Fibroblast of villous mesenchyme (primary cell): ENCODE data around the gene SMC5. TPM values are rescaled to one million over a fixed set of nuclear protein-coding genes. Genes with fewer than 3 reads are reported as not detected.
A peak's percentile ranks its signal among the peaks of the same experiment; 100 is the strongest.

Experiments
- DNase-seq: peaks from one replicate; pipeline ENCODE4 v3.0.0-alpha.2; 2010; ENCODE audit warnings: low read depth
- H3K4me3 ChIP-seq: 2 replicates; pipeline ENCODE4 v1.5.1; 2011; ENCODE audit warnings: low read depth, mild to moderate bottlenecking, low read length
- total RNA-seq: library from RNA; depleted of rRNA; stranded (reverse); fragments of >200 nt; gene quantifications from 2 replicates; pipeline ENCODE4 v1.2.3, GENCODE V29; 2012
- TF ChIP-seq, protein P1 (sequence below): IDR thresholded peaks from 2 replicates; pipeline ENCODE4 v1.5.1; 2012; ENCODE audit warnings: low read depth, mild to moderate bottlenecking, low read length; ENCODE audit not compliant: insufficient read depth

SMC5 gene
- total RNA-seq, 1 donor: 39.3 TPM

DNA sequence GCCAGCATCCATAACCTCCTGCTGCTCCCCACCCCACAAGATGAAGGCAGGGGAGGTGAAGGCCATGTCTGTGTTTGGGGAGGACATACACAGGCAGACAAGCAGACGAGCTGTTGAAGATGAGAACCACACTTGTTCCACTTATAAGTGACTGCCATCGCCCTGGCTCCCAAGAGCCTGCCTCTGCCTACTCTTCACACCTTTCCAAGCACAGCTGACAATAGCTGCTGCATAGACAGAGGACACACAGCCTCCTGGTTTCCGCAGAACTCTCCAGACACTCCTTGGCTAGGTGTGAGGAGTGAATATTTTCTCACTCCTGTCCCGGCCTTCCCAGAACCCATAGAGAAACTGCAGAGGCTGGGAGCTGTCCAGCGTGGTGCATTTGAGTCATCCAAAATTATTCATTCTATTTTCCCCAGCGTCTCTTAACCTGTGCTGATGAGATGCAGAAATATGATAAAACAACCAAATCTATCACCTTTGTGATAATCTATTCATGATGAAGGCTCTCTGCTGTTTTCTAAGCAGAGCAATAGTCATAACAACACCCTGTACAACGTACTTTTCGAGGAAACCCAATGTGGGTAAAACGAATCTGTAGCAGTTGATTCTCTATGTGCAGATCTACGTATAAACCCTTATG lies 131.0 kb downstream of the SMC5 start:
- DNase-seq: peak; percentile 57

DNA sequence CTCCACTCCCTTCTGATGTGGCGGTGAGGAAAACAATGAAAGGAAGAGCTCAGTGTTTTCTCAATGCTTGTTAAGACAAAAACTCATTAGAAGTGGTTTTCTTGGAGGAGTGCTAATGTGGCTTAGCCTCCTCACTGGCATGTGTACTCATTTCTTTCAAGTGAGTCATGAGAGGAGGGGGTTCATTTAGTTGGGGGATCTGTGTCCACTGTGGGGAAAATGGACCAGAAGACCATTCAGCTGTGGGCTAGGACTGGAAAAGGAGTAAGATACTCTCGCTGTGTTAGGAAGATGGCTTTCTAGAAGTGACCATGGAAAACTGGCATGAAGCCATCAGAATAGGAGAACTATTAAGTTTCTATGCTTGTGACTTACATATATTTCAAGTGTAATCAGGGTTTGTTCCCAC lies 132.2 kb downstream of the SMC5 start:
- H3K4me3 ChIP-seq: no peak overlapping the region
- no peak for DNase-seq
- TF ChIP-seq, protein P1, sequence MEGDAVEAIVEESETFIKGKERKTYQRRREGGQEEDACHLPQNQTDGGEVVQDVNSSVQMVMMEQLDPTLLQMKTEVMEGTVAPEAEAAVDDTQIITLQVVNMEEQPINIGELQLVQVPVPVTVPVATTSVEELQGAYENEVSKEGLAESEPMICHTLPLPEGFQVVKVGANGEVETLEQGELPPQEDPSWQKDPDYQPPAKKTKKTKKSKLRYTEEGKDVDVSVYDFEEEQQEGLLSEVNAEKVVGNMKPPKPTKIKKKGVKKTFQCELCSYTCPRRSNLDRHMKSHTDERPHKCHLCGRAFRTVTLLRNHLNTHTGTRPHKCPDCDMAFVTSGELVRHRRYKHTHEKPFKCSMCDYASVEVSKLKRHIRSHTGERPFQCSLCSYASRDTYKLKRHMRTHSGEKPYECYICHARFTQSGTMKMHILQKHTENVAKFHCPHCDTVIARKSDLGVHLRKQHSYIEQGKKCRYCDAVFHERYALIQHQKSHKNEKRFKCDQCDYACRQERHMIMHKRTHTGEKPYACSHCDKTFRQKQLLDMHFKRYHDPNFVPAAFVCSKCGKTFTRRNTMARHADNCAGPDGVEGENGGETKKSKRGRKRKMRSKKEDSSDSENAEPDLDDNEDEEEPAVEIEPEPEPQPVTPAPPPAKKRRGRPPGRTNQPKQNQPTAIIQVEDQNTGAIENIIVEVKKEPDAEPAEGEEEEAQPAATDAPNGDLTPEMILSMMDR: no peak

More for the DNA sequence above, 131.0 kb downstream of the SMC5 start:
- TF ChIP-seq, protein P1: no peak
- no peak overlapping the region for H3K4me3 ChIP-seq

DNA sequence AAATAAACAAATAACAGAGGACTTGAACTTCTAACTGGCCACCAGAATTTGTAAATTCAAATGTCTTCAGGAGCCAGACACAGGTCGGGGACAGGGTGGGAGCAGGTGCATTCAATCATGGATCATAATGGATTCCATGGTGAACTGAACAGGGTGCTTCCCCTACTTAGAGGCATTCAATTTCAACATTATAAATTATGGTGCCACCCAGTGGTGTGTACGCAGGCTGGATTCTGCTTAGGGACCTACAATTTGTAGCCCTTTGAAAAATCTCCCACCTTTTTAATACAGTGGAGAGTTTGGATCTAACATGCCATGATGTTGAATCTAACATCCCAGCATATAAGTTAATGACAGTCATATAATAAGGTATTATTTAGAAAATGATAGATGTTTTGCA lies 133.4 kb downstream of the SMC5 start:
- no peak for DNase-seq
- TF ChIP-seq, protein P1: peak; percentile 22
- H3K4me3 ChIP-seq: no peak overlapping the region

DNA sequence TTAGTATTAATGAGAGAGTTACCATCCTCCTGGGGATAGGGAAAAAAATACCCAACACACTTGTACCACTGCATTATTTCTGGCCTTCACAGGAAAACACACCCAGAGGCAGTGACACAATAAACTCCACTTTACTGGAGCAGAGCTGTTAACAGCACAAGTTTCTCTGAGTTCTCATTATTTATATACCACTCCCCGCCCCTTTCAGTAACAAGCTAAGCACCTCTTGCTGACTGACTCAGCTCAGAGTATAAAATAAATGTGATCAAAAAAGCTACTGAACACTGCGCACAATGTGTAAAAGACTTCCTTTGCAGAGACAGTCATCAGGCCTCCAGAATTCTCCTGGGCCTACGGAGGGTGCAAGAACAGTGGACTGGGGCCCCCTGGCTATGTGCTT lies 134.1 kb downstream of the SMC5 start:
- H3K4me3 ChIP-seq: no peak overlapping the region
- no peak for DNase-seq
- TF ChIP-seq, protein P1: no peak

DNA sequence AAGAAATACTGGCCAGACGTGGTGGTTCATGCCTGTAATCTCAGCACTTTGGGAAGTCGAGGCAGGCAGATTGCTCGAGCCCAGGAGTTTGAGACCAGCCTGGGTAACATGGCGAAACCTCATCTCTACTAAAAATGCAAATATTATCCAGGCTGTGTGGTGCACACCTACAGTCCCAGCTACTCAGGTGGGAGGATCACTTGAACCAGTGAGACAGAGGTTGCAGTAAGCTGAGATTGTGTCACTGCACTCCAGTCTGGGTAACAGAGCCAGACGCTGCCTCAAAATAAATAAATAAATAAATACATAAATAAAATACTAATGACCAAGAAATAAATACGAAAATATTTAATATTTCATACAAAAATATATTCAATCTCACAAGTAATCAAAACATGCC lies 136.9 kb downstream of the SMC5 start:
- TF ChIP-seq, protein P1: no peak
- H3K4me3 ChIP-seq: no peak overlapping the region
- DNase-seq: no peak

DNA sequence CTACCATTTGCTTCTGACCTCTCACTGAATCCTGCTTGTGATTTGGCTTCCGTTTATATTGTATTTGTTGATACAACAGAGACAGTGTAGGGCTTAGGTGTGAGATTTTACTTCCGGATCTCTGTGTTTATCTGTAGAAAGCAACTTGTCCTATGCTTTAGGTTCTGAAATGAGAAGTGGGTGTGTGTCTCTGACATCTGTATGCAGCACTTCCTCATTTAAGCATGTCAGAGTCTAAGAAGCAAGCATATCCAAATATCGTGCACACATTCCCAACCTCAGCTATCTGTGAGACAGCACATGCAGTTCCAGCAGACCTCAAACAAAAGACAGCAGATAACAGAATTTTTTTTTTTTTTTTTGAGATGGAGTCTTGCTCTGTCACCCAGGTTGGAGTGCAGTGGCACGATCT lies 139.4 kb downstream of the SMC5 start:
- TF ChIP-seq, protein P1: no peak
- H3K4me3 ChIP-seq: no peak overlapping the region

DNA sequence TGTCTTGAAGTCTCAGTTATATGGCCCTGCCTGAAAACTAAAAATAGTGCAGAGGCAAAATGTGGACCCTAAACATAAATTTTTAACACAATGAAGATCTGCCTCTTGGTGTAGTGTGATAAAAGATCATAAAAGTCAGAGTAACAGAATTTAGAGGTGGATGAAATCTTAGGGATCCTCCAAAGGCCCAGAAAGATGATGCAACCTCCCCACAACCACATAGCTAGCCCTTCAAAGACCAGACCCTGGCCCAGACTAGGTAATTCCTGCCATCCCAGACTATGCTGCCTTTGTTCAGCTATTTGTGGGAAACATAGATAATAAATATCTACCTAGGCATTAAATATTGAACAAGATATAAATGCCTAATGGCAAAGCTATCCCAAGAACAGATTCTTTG lies 140.4 kb downstream of the SMC5 start:
- DNase-seq: no peak
- TF ChIP-seq, protein P1: no peak
- H3K4me3 ChIP-seq: no peak overlapping the region

More for the DNA sequence above, 139.4 kb downstream of the SMC5 start:
- no peak for DNase-seq
